ENCODE measurements around the gene SLC46A1.

Gene SLC46A1

DNA sequence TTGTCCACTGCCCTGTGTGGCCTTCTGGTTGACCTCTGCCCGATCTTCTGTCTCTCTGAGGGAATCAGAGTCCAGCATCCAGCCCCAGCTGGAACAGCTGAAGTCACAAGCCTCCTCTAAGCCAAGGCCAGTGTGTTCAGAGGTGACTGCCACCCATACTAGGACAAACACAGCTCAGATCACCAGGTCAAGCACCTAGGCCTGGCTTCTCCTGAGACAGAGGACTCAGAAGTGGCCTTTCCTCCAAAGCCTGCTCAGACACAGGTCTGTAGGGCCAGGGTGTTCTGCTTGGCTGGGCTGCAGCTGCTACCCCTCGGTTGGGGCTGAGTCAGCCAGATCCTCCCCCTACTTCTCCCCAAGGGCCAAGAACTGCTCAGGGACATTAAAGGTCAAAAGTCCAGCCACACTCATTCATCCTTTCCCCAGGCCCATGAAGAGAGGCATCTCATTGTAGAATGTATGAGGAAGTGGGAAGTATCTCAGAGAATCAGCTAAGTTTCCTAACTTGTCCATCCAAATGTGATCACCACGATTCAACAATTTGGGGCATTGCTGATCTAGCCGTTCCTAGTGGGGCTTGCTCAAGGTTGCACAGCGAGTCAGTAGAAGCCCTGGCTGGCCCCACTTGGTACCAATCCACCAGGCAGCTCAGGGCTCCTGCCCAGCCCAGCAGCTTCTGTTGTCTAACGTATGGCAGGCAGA, 7.6 kb downstream of the SLC46A1 start:
- Histone ChIP-seq H4K20me1 (ENCODE audit: insufficient read depth, low read length) (no peaks in the 10 kb centered on the region), H3K79me2 (ENCODE audit: low read length) (no peaks in the 10 kb centered on the region), H3K27ac (ENCODE audit: low read length) (no peak overlapping the region), H2AFZ (ENCODE audit: low read depth, low read length) (no peak overlapping the region), H3K9me3 (ENCODE audit: insufficient read depth, low read length) (no peaks in the 10 kb centered on the region), H3K4me1 (ENCODE audit: low read length) (peaks cover 5% of the 10 kb centered on the region; the same call in 1 of the 2 replicates), H3K4me3 (ENCODE audit: low read length) (no peak overlapping the region), H3K9ac (ENCODE audit: low read length) (no peak overlapping the region), H3K27me3 (ENCODE audit: low read depth, low read length) (no peaks in the 10 kb centered on the region), H3K36me3 (replicated peaks; ENCODE audit: low read depth, low read length) (peaks cover 27% of the 10 kb centered on the region), H3K4me2 (ENCODE audit: low read length) (no peak overlapping the region)
- TF ChIP-seq, protein P1, sequence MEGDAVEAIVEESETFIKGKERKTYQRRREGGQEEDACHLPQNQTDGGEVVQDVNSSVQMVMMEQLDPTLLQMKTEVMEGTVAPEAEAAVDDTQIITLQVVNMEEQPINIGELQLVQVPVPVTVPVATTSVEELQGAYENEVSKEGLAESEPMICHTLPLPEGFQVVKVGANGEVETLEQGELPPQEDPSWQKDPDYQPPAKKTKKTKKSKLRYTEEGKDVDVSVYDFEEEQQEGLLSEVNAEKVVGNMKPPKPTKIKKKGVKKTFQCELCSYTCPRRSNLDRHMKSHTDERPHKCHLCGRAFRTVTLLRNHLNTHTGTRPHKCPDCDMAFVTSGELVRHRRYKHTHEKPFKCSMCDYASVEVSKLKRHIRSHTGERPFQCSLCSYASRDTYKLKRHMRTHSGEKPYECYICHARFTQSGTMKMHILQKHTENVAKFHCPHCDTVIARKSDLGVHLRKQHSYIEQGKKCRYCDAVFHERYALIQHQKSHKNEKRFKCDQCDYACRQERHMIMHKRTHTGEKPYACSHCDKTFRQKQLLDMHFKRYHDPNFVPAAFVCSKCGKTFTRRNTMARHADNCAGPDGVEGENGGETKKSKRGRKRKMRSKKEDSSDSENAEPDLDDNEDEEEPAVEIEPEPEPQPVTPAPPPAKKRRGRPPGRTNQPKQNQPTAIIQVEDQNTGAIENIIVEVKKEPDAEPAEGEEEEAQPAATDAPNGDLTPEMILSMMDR (IDR thresholded peaks at IDR 0.05; ENCODE audit: low read depth, low read length): no peak
- TF ChIP-seq EZH2phosphoT487 (IDR thresholded peaks at IDR 0.05; ENCODE audit: low read depth): no peak

DNA sequence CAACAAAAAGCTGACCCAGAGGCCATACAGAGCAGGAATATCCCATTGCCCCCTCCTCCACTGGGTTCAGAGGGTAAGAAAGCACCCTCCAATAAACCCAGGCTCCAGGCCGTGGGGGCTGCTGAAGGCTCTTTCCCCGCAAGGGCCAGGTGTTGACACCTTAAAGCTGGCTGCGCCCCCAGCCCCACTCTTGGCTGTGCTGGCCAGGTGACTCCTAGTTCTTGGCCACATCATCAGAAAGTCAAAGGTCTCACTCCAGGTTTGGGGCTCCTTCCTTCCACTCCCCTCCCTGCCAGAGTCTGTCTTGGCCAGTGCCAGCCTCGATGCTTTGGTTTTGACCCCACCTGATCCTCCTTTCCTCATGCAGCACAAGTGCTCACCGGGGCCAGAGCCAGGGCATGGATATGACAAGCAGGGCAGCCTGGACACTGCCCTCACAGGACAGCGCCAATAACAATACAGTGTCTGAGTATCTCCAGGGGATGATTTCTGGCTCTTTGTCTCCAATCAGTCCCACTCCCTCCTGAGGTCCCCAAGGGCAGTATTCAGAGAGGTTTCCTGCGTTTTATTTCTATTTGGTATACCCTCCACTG, 8.2 kb downstream of the SLC46A1 start:
- no peak overlapping the region for H2AFZ ChIP-seq (ENCODE audit: low read depth, low read length)
- no peaks in the 10 kb centered on the region for H3K79me2 ChIP-seq (ENCODE audit: low read length)
- H3K36me3 ChIP-seq (replicated peaks; ENCODE audit: low read depth, low read length): peaks cover 29% of the 10 kb centered on the region
- peaks cover 5% of the 10 kb centered on the region; the same call in 1 of the 2 replicates for H3K4me1 ChIP-seq (ENCODE audit: low read length)
- H3K4me3 ChIP-seq (ENCODE audit: low read length): no peak overlapping the region
- H4K20me1 ChIP-seq (ENCODE audit: insufficient read depth, low read length): no peaks in the 10 kb centered on the region
- H3K9ac ChIP-seq (ENCODE audit: low read length): no peak overlapping the region
- H3K27ac ChIP-seq (ENCODE audit: low read length): no peak overlapping the region
- H3K9me3 ChIP-seq (ENCODE audit: insufficient read depth, low read length): no peaks in the 10 kb centered on the region
- no peaks in the 10 kb centered on the region for H3K27me3 ChIP-seq (ENCODE audit: low read depth, low read length)
- TF ChIP-seq, protein P1 (IDR thresholded peaks at IDR 0.05; ENCODE audit: low read depth, low read length): no peak
- TF ChIP-seq EZH2phosphoT487 (IDR thresholded peaks at IDR 0.05; ENCODE audit: low read depth): no peak
- no peak overlapping the region for H3K4me2 ChIP-seq (ENCODE audit: low read length)

DNA sequence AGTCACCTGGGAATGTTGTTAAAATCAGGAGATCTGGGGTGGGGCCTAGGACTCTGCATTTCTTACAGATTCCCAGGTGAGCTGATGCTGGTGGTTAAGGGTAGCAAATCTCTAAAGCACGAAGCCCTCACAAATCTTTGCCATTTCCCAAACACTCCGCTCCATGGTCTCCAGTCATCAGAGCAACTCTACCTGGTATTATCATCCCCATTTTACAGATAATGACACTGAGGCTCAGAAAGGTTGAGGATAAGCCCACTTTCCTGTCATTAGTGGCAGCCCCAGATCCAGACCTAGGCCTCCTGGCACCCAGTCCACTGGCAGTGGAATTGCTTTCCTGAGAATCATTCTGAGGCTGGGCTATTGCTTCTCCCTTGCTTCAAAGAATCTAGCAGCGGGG, 8.7 kb downstream of the SLC46A1 start:
- no peaks in the 10 kb centered on the region for H3K9me3 ChIP-seq (ENCODE audit: insufficient read depth, low read length)
- H2AFZ ChIP-seq (ENCODE audit: low read depth, low read length): no peak overlapping the region
- H3K27ac ChIP-seq (ENCODE audit: low read length): no peak overlapping the region
- TF ChIP-seq EZH2phosphoT487 (IDR thresholded peaks at IDR 0.05; ENCODE audit: low read depth): no peak
- TF ChIP-seq, protein P1 (IDR thresholded peaks at IDR 0.05; ENCODE audit: low read depth, low read length): no peak
- no peaks in the 10 kb centered on the region for H3K27me3 ChIP-seq (ENCODE audit: low read depth, low read length)
- no peaks in the 10 kb centered on the region for H3K79me2 ChIP-seq (ENCODE audit: low read length)
- H3K4me3 ChIP-seq (ENCODE audit: low read length): no peak overlapping the region
- H3K9ac ChIP-seq (ENCODE audit: low read length): no peak overlapping the region
- H4K20me1 ChIP-seq (ENCODE audit: insufficient read depth, low read length): no peaks in the 10 kb centered on the region
- peaks cover 31% of the 10 kb centered on the region for H3K36me3 ChIP-seq (replicated peaks; ENCODE audit: low read depth, low read length)
- peaks cover 5% of the 10 kb centered on the region; the same call in 1 of the 2 replicates for H3K4me1 ChIP-seq (ENCODE audit: low read length)
- no peak overlapping the region for H3K4me2 ChIP-seq (ENCODE audit: low read length)

DNA sequence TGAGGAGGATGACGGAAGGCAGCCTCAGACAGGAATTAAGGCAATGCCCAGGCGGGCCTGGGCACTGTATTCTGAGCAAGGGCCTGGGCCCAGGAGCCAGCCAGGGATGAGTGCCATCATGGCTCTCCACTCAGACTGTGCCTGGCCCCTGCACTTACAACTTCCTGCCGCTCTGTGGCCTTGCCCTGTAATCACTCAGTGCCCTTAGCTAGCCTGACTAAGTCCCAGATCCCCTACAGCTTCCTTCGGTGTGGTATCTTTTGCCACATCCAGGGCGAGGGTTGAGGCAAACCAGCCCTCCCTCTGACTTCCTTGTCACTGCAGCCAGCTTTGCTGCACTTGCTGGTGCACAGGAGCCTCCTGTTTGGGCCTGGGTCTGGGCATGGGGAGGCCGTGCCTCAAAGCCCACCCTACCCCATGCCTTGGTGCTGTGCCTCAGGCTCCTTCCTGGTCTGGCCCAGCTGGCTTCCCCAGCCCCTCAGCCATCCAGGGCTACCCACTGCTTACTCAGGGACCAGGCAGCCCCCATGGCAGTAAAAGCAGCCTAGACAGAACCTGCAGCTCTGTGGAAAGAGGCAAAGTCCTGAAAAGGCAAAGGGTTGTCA, 9.3 kb downstream of the SLC46A1 start:
- peaks cover 31% of the 10 kb centered on the region for H3K36me3 ChIP-seq (replicated peaks; ENCODE audit: low read depth, low read length)

More for the DNA sequence above, 9.3 kb downstream of the SLC46A1 start:
- Histone ChIP-seq H3K4me3 (ENCODE audit: low read length) (no peak overlapping the region), H3K4me2 (ENCODE audit: low read length) (no peak overlapping the region), H3K9ac (ENCODE audit: low read length) (no peak overlapping the region), H3K79me2 (ENCODE audit: low read length) (no peaks in the 10 kb centered on the region), H2AFZ (ENCODE audit: low read depth, low read length) (no peak overlapping the region), H3K4me1 (ENCODE audit: low read length) (peaks cover 5% of the 10 kb centered on the region; the same call in 1 of the 2 replicates), H4K20me1 (ENCODE audit: insufficient read depth, low read length) (no peaks in the 10 kb centered on the region), H3K27ac (ENCODE audit: low read length) (no peak overlapping the region), H3K9me3 (ENCODE audit: insufficient read depth, low read length) (no peaks in the 10 kb centered on the region), H3K27me3 (ENCODE audit: low read depth, low read length) (no peaks in the 10 kb centered on the region)
- TF ChIP-seq EZH2phosphoT487 (IDR thresholded peaks at IDR 0.05; ENCODE audit: low read depth): no peak
- TF ChIP-seq, protein P1 (IDR thresholded peaks at IDR 0.05; ENCODE audit: low read depth, low read length): no peak
